ENCODE measurements around the gene ZBTB4. TPM values are rescaled to one million over a fixed set of nuclear protein-coding genes. Genes with fewer than 3 reads are reported as not detected.
A peak's percentile ranks its signal among the peaks of the same experiment; 100 is the strongest.
"Not testable (repeated sequence)": the region's sequence is repeated elsewhere in the genome, so short reads cannot be mapped to it uniquely, and the experiment has no call there.

ZBTB4 gene
- total RNA-seq, 1 experiment from 2014 or later = 4.4 TPM

GRCh38 chr17:7476951-7477350 is 2.5 kb downstream of the ZBTB4 start:
- no peak for DNase-seq (ENCODE audit: low spot score)
- in situ Hi-C loops (cut with HindIII; ENCODE audit: low sequenced_read_pairs) = loop anchor here (25.0 kb wide), 1 partner anchor 90 kb away; the partner anchor contains the start of genes PLSCR3 and TNK1

GRCh38 chr17:7476494-7476893 is 2.9 kb downstream of the ZBTB4 start:
- DNase-seq (ENCODE audit: low spot score) = peak; percentile 21
- in situ Hi-C loops (cut with HindIII; ENCODE audit: low sequenced_read_pairs) = loop anchor here (25.0 kb wide), 1 partner anchor 89 kb away; the partner anchor contains the start of genes PLSCR3 and TNK1

- peak; percentile 37 for DNase-seq (ENCODE audit: low spot score)
- in situ Hi-C loops (cut with HindIII; ENCODE audit: low sequenced_read_pairs) = loop anchor here (25.0 kb wide), 1 partner anchor 89 kb away; the partner anchor contains the start of genes PLSCR3 and TNK1
These were observed 3.5 kb downstream of the ZBTB4 start for GRCh38 chr17:7475764-7476422.

- DNase-seq (ENCODE audit: low spot score) = not testable (repeated sequence)
- in situ Hi-C loops (cut with HindIII; ENCODE audit: low sequenced_read_pairs) = loop anchor here (25.0 kb wide), 1 partner anchor 87 kb away; the partner anchor contains the start of genes PLSCR3 and TNK1
These were observed 4.7 kb downstream of the ZBTB4 start for GRCh38 chr17:7474767-7475166.

- in situ Hi-C loops (cut with HindIII; ENCODE audit: low sequenced_read_pairs) = no loop called here
- DNase-seq (ENCODE audit: low spot score) = no peak
These were observed 7.7 kb downstream of the ZBTB4 start for GRCh38 chr17:7471729-7472128.

GRCh38 chr17:7470457-7470973 is 8.9 kb downstream of the ZBTB4 start:
- DNase-seq (ENCODE audit: low spot score); in situ Hi-C loops (cut with HindIII; ENCODE audit: low sequenced_read_pairs): not testable (repeated sequence)

- in situ Hi-C loops (cut with HindIII; ENCODE audit: low sequenced_read_pairs) = not testable (repeated sequence)
These were observed 9.6 kb downstream of the ZBTB4 start for GRCh38 chr17:7469843-7470242.

GRCh38 chr17:7468804-7469389 is 10.5 kb downstream of the ZBTB4 start:
- no peak for DNase-seq (ENCODE audit: low spot score)
- in situ Hi-C loops (cut with HindIII; ENCODE audit: low sequenced_read_pairs) = no loop called here

More at GRCh38 chr17:7469843-7470242, 9.6 kb downstream of the ZBTB4 start:
- DNase-seq (ENCODE audit: low spot score) = not testable (repeated sequence)

GRCh38 chr17:7468290-7468689 is 11.1 kb downstream of the ZBTB4 start:
- no peak for DNase-seq (ENCODE audit: low spot score)
- in situ Hi-C loops (cut with HindIII; ENCODE audit: low sequenced_read_pairs) = no loop called here

- DNase-seq (ENCODE audit: low spot score) = no peak
- in situ Hi-C loops (cut with HindIII; ENCODE audit: low sequenced_read_pairs) = no loop called here
These were observed 11.9 kb downstream of the ZBTB4 start for GRCh38 chr17:7467498-7467897.

GRCh38 chr17:7466639-7467341 is 12.6 kb downstream of the ZBTB4 start:
- in situ Hi-C loops (cut with HindIII; ENCODE audit: low sequenced_read_pairs) = no loop called here

GRCh38 chr17:7466318-7466638 is 13.2 kb downstream of the ZBTB4 start:
- DNase-seq (ENCODE audit: low spot score) = no peak
- in situ Hi-C loops (cut with HindIII; ENCODE audit: low sequenced_read_pairs) = no loop called here

More at GRCh38 chr17:7466639-7467341, 12.6 kb downstream of the ZBTB4 start:
- DNase-seq (ENCODE audit: low spot score) = peak; percentile 54

- no peak for DNase-seq (ENCODE audit: low spot score)
- in situ Hi-C loops (cut with HindIII; ENCODE audit: low sequenced_read_pairs) = no loop called here
These were observed 13.7 kb downstream of the ZBTB4 start for GRCh38 chr17:7465597-7466275.

- DNase-seq (ENCODE audit: low spot score) = no peak
- in situ Hi-C loops (cut with HindIII; ENCODE audit: low sequenced_read_pairs) = no loop called here
These were observed 15.3 kb downstream of the ZBTB4 start for GRCh38 chr17:7464081-7464480.

- in situ Hi-C loops (cut with HindIII; ENCODE audit: low sequenced_read_pairs) = no loop called here
- DNase-seq (ENCODE audit: low spot score) = no peak
These were observed 16.0 kb downstream of the ZBTB4 start for GRCh38 chr17:7463372-7463846.

- in situ Hi-C loops (cut with HindIII; ENCODE audit: low sequenced_read_pairs) = no loop called here
- DNase-seq (ENCODE audit: low spot score) = no peak
These were observed 16.7 kb downstream of the ZBTB4 start for GRCh38 chr17:7462474-7463371.

- no peak for DNase-seq (ENCODE audit: low spot score)
- in situ Hi-C loops (cut with HindIII; ENCODE audit: low sequenced_read_pairs) = no loop called here
These were observed 18.4 kb downstream of the ZBTB4 start for GRCh38 chr17:7460850-7461660.

Data from G401 (cell line).